ENCODE results near the gene PHF2. TPM values are rescaled to one million over a fixed set of nuclear protein-coding genes. Genes with fewer than 3 reads are reported as not detected.

PHF2 gene
- total and polyA plus RNA-seq, 2 experiments from 2014 or later = 4.3 to 11.8 TPM

- DNase-seq (ENCODE audit: low spot score) (no peak), ATAC-seq (no peak)
- Histone ChIP-seq H3K9me2 (ENCODE audit: insufficient read depth) (0 out of 2 replicates have a peak, but pooled peaks cover 5% of the 10 kb centered on the region), H3K4me2 (no peak overlapping the region), H3K27ac (ENCODE audit: low read depth) (no peak overlapping the region), H2AFZ (no peak overlapping the region), H3F3A (replicated peaks; ENCODE audit: low read depth) (no peaks in the 10 kb centered on the region), H3K27me3 (ENCODE audit: insufficient read depth) (no peaks in the 10 kb centered on the region), H4K20me1 (replicated peaks; ENCODE audit: insufficient read depth) (no peaks in the 10 kb centered on the region; the same call in 1 of the 2 replicates), H3K79me2 (replicated peaks; ENCODE audit: insufficient read depth) (peaks cover 21% of the 10 kb centered on the region), H3K36me3 (ENCODE audit: insufficient read depth) (no peaks in the 10 kb centered on the region), H3K4me1 (ENCODE audit: insufficient read depth) (0 out of 2 replicates have a peak, but pooled peaks cover 5% of the 10 kb centered on the region), H3K4me3 (no peak overlapping the region)
- Mint-ChIP-seq H3K4me3 (no peak overlapping the region), H3K36me3 (ENCODE audit: low read depth) (peaks cover 11% of the 10 kb centered on the region), H3K27me3 (ENCODE audit: insufficient read depth, low read depth, poor library complexity) (peaks cover 3% of the 10 kb centered on the region), H3K9me3 (peaks cover 14% of the 10 kb centered on the region), H3K27ac (no peak overlapping the region), H3K4me1 (peaks cover 3% of the 10 kb centered on the region; the same call in 1 of the 3 replicates)
- TF ChIP-seq EZH2phosphoT487 (IDR thresholded peaks at IDR 0.05; ENCODE audit: unreplicated experiment) (no peak), NANOG (IDR thresholded peaks at IDR 0.05; ENCODE audit: borderline replicate concordance) (no peak), POLR2AphosphoS5 (IDR thresholded peaks at IDR 0.05; ENCODE audit: low read depth) (no peak), REST (IDR thresholded peaks at IDR 0.05; ENCODE audit: unreplicated experiment) (no peak), EZH2 (IDR thresholded peaks at IDR 0.05; ENCODE audit: low read depth, unreplicated experiment) (no peak), ETS1 (IDR thresholded peaks at IDR 0.05) (no peak), ZNF114 (CRISPR knock-in tag; IDR thresholded peaks at IDR 0.05) (no peak), JUNB (IDR thresholded peaks at IDR 0.05; ENCODE audit: unreplicated experiment) (no peak), STAT1 (IDR thresholded peaks at IDR 0.05; ENCODE audit: unreplicated experiment) (no peak), CREB1 (CRISPR knock-in tag; IDR thresholded peaks at IDR 0.05; ENCODE audit: low read depth) (no peak), ZNF331 (CRISPR knock-in tag; IDR thresholded peaks at IDR 0.05; ENCODE audit: low read depth) (no peak)
- TF ChIP-seq, protein P1, sequence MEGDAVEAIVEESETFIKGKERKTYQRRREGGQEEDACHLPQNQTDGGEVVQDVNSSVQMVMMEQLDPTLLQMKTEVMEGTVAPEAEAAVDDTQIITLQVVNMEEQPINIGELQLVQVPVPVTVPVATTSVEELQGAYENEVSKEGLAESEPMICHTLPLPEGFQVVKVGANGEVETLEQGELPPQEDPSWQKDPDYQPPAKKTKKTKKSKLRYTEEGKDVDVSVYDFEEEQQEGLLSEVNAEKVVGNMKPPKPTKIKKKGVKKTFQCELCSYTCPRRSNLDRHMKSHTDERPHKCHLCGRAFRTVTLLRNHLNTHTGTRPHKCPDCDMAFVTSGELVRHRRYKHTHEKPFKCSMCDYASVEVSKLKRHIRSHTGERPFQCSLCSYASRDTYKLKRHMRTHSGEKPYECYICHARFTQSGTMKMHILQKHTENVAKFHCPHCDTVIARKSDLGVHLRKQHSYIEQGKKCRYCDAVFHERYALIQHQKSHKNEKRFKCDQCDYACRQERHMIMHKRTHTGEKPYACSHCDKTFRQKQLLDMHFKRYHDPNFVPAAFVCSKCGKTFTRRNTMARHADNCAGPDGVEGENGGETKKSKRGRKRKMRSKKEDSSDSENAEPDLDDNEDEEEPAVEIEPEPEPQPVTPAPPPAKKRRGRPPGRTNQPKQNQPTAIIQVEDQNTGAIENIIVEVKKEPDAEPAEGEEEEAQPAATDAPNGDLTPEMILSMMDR (conservative IDR thresholded peaks at IDR 0.05; ENCODE audit: low read depth in 2 of 2) = no peak
- TF ChIP-seq, protein P2, sequence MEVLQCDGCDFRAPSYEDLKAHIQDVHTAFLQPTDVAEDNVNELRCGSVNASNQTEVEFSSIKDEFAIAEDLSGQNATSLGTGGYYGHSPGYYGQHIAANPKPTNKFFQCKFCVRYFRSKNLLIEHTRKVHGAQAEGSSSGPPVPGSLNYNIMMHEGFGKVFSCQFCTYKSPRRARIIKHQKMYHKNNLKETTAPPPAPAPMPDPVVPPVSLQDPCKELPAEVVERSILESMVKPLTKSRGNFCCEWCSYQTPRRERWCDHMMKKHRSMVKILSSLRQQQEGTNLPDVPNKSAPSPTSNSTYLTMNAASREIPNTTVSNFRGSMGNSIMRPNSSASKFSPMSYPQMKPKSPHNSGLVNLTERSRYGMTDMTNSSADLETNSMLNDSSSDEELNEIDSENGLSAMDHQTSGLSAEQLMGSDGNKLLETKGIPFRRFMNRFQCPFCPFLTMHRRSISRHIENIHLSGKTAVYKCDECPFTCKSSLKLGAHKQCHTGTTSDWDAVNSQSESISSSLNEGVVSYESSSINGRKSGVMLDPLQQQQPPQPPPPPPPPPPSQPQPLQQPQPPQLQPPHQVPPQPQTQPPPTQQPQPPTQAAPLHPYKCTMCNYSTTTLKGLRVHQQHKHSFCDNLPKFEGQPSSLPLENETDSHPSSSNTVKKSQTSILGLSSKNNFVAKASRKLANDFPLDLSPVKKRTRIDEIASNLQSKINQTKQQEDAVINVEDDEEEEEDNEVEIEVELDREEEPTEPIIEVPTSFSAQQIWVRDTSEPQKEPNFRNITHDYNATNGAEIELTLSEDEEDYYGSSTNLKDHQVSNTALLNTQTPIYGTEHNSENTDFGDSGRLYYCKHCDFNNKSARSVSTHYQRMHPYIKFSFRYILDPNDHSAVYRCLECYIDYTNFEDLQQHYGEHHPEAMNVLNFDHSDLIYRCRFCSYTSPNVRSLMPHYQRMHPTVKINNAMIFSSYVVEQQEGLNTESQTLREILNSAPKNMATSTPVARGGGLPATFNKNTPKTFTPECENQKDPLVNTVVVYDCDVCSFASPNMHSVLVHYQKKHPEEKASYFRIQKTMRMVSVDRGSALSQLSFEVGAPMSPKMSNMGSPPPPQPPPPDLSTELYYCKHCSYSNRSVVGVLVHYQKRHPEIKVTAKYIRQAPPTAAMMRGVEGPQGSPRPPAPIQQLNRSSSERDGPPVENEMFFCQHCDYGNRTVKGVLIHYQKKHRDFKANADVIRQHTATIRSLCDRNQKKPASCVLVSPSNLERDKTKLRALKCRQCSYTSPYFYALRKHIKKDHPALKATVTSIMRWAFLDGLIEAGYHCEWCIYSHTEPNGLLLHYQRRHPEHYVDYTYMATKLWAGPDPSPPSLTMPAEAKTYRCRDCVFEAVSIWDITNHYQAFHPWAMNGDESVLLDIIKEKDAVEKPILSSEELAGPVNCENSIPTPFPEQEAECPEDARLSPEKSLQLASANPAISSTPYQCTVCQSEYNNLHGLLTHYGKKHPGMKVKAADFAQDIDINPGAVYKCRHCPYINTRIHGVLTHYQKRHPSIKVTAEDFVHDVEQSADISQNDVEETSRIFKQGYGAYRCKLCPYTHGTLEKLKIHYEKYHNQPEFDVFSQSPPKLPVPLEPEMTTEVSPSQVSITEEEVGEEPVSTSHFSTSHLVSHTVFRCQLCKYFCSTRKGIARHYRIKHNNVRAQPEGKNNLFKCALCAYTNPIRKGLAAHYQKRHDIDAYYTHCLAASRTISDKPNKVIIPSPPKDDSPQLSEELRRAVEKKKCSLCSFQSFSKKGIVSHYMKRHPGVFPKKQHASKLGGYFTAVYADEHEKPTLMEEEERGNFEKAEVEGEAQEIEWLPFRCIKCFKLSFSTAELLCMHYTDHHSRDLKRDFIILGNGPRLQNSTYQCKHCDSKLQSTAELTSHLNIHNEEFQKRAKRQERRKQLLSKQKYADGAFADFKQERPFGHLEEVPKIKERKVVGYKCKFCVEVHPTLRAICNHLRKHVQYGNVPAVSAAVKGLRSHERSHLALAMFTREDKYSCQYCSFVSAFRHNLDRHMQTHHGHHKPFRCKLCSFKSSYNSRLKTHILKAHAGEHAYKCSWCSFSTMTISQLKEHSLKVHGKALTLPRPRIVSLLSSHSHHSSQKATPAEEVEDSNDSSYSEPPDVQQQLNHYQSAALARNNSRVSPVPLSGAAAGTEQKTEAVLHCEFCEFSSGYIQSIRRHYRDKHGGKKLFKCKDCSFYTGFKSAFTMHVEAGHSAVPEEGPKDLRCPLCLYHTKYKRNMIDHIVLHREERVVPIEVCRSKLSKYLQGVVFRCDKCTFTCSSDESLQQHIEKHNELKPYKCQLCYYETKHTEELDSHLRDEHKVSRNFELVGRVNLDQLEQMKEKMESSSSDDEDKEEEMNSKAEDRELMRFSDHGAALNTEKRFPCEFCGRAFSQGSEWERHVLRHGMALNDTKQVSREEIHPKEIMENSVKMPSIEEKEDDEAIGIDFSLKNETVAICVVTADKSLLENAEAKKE (CRISPR knock-in tag; IDR thresholded peaks at IDR 0.05) = no peak
Measured at GRCh38 chr9:93630806-93631411, 54.5 kb downstream of the PHF2 start.
